Activated CD4-positive, alpha-beta T cell treated with anti-CD3 and anti-CD28 coated beads, Interleukin-2, amount 50 U/mL, for 4 hours (primary cell): ENCODE measurements around the gene C6orf47.

Experiments used
- DNase-seq, 2 experiments: peaks; one replicate each; pipeline ENCODE4 v3.0.0-alpha.2; 2020

The C6orf47 gene

DNA sequence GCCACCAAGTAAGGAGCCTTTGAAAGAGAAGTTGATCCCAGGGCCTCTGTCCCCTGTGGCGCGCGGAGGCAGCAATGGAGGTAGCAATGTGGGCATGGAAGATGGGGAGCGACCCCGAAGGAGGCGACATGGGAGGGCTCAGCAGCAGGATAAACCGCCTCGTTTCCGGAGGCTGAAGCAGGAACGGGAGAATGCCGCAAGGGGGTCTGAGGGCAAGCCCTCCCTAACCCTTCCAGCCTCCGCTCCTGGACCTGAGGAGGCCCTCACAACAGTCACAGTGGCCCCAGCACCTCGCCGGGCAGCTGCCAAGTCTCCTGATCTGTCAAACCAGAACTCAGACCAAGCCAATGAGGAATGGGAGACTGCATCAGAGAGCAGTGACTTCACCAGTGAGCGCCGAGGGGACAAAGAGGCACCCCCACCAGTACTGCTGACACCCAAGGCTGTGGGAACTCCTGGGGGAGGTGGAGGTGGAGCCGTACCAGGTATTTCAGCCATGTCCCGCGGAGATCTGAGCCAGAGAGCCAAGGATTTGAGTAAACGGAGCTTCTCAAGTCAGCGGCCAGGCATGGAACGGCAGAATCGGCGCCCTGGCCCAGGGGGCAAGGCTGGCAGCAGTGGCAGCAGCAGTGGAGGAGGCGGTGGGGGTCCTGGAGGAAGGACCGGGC, 28.2 kb downstream of the C6orf47 start:
- no peak for DNase-seq

DNA sequence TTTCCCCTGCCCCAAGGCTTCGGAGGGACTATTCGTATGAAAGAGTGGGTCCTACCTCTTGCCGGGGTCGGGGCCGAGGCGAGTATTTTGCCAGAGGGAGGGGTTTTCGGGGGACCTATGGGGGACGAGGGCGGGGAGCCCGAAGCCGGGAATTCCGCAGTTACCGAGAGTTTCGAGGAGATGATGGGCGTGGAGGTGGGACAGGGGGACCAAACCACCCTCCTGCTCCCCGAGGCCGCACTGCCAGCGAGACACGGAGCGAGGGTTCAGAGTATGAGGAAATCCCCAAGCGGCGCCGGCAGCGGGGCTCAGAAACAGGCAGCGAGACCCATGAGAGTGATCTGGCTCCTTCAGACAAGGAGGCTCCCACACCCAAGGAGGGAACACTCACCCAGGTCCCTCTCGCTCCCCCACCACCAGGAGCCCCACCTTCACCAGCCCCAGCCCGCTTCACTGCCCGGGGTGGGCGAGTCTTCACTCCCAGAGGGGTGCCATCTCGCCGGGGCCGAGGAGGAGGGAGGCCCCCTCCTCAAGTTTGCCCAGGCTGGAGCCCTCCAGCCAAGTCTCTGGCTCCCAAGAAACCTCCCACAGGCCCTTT, 28.8 kb downstream of the C6orf47 start:
- DNase-seq = no peak

DNA sequence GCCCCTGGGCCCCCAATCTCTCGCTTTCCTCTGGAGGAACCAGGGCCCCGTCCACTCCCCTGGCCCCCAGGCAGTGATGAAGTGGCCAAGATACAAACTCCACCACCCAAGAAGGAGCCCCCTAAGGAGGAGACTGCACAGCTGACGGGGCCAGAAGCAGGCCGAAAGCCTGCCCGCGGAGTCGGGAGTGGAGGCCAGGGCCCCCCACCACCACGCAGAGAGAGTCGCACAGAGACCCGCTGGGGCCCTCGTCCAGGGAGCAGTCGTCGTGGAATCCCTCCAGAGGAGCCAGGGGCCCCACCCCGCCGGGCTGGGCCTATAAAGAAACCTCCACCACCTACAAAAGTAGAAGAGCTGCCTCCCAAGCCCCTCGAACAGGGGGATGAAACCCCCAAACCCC, 29.4 kb downstream of the C6orf47 start:
- DNase-seq = no peak

DNA sequence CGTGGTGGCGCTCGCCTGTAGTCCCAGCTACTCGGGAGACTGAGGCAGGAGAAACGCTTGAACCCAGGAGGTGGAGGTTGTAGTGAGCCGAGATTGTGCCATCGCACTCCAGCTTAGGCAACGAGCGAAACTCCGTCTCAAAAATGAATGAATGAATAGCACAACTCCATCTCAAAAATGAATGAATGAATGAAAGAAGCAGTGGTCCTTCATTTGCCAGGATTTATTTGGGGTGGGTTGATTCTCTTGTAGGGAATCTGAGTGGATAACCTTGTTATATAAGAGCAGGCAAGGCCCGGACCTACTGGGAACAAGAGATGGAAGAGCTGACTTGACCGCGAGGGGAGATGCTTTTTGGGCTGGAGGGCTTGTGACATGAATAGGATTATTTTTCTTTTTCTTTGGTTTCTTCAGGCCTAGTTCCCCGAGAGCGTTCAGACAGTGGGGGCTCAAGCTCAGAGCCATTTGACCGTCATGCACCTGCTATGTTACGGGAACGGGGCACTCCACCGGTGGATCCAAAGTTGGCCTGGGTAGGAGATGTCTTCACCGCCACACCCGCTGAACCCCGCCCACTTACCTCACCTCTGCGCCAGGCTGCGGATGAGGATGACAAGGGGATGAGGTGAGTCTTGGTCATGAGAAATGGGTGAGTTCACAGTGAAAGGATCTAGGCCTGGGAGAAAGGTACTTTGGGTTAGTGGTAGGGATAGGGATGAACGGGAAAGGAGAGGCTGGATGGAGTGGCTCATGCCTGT, 30.2 kb downstream of the C6orf47 start:
- no peak for DNase-seq

DNA sequence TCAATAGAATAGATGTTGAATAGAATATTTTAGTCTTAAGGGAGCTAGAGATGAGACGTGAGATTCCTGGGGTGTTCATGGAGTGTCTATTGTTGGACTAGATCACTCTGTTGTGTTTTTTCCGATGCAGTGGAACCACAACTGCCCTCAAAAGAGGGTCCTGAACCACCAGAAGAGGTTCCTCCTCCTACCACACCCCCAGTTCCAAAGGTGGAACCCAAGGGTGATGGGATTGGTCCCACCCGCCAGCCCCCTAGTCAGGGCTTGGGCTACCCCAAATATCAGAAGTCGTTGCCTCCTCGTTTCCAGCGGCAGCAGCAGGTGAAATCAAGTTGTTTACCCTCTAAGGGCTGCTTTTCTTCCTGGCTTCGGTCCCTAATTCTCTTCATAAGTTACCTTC, 31.6 kb downstream of the C6orf47 start:
- no peak for DNase-seq

DNA sequence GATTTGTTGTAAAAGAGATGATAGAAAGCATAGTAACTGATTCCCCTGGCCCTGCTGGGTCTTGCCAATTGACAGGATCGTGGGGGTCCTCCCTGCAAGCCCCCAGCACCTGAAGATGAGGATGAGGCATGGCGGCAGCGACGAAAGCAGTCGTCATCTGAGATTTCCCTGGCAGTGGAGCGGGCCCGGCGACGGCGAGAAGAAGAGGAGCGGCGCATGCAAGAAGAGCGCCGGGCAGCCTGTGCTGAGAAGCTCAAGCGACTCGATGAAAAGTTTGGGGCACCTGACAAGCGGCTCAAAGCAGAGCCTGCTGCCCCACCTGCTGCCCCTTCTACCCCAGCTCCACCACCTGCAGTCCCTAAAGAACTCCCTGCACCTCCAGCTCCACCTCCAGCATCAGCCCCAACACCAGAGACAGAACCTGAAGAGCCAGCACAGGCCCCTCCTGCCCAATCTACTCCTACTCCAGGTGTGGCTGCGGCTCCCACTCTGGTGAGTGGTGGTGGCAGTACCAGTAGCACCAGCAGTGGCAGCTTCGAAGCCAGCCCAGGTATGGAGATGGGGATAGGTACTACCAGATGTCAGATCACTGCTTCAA, 32.8 kb downstream of the C6orf47 start:
- no peak for DNase-seq

DNA sequence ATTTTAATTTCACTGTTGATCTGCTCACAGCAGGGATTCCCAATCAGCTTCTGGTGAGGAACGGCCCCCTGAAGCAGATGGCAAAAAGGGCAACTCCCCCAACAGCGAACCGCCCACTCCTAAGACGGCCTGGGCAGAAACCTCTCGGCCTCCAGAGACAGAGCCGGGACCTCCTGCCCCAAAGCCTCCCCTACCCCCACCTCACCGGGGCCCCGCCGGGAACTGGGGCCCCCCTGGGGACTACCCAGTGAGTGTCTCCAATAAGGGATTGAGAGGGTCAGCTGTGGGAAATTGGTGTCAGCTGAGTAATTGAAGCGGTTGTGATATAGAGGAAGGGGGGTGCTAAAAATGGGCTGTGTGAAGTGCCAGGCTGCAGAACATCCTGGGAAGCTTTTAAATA, 33.6 kb downstream of the C6orf47 start:
- no peak for DNase-seq

DNA sequence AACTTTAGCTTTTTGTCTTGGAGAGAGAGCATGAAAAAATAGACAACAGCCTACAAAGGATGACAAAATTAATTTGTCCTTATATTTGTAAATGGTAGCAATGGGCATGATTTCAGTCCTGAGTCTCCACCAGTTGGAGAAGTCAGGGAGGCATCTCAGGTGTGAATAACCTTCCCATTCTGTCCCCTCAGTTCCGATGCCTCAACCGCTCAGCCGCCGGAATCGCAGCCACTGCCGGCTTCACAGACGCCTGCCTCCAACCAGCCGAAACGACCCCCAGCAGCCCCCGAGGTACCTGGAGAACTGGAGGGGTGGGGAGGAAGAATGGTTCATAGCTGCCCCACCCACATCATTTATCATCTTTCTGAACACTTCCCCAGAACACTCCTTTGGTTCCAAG, 36.5 kb downstream of the C6orf47 start:
- DNase-seq = no peak

DNA sequence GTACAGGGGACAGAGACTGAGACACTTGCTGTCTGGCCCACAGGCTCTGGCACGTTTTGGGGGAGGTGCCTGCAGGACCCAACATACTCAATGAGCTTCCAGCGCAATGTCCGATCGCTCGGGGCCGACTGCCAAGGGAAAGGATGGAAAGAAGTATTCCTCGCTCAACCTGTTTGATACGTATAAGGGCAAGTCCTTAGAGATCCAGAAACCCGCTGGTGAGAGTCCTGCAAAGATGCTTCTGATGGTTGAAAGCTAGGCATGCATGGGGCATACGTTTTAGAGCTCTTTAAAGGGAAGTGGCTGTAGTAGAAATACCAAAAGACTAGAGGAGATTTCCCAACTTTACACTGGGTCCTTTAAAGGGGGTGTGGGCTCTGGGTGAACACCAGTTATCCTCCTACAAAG, 37.9 kb downstream of the C6orf47 start:
- DNase-seq = no peak

DNA sequence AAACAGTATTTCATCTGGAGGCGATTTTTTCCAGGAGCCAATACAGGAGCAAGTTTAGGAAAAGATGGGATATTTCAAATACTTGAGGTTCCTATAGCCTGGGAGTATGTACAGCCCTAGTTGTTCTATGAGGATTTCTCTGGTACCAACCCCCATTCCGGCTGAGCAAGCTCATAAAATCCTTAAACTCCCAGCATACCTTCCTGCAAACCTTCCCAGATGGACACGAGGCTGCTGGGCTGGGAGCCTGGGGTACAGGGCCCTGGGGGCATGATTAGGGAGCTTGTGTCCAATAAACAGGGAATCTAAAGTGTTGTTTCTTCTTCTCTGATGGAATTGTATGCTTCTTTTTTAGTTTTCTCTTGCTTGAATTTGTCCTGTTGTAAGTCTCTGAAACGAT, 38.6 kb downstream of the C6orf47 start:
- DNase-seq = no peak

DNA sequence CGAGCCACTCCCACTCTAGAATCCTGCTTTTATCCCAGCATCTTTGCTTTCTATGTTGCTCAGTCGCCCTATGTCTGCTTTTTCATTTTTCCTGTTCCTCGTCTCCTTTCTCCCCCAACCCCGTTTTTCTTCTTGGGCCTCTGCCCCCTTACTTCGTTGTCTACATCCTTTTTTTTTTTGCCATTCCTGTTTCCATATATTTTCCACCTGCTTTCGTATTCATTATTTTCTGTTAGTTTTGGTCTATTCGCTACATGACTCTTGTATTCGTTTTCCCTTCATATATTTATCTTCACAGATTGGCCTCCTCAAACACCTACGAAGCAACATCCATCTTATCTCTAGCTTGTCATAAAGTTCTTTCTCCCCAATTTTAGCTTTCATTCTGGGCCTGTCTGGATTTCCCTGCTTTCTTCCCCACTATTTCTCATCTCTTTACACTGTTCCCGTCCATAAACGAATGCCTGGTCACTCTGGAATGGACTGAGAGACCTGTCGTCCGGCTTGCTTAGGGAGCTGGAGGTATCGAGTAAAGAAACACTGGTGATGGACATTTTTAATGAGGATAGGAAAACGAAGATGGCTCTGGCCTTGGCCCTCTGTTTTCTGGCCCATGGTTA, 39.1 kb downstream of the C6orf47 start:
- no peak for DNase-seq

DNA sequence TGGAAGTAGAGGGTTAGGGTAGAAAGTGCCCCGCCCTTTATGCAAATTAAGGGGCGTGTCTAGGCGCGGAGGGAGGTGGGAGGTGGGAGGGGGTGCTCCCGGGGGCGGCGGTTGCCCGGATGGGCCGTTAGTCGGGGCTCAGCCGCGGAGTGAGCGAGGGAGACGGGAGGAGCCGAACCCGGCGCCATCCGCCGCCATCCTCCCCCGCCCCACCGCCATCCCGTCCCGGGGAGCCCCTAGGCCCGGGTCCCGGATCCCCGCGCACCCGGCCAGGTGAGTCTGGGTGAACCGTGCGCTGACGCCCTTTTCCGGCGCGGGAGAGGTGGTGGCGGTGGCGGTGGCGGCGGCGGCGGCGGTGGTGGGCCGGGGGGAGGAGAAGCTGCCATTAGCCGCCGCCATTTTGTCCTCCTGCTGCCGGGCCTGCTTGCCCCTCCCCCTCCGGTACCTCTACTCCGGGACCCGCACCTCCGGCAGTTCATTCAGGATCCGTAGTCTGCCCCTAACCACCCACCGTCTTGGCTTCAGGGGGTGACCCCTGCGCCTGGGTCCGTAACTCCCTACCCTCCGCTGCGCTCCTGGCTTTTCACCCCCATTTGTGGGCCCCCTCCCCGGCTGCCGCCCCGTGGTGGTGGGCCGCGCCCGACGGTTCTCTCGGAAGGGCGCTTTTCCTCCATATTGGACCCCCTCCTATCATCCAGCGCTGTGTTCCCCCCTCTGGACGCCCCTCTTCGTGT, 39.8 kb downstream of the C6orf47 start, which contains the start of gene PRRC2A:
Gene PRRC2A, plus strand, starts transcription at position 130 of the 734 bp plus-strand sequence. CDS start 2,075 bp downstream, outside the sequence.
- peak; percentile 97 for DNase-seq

DNA sequence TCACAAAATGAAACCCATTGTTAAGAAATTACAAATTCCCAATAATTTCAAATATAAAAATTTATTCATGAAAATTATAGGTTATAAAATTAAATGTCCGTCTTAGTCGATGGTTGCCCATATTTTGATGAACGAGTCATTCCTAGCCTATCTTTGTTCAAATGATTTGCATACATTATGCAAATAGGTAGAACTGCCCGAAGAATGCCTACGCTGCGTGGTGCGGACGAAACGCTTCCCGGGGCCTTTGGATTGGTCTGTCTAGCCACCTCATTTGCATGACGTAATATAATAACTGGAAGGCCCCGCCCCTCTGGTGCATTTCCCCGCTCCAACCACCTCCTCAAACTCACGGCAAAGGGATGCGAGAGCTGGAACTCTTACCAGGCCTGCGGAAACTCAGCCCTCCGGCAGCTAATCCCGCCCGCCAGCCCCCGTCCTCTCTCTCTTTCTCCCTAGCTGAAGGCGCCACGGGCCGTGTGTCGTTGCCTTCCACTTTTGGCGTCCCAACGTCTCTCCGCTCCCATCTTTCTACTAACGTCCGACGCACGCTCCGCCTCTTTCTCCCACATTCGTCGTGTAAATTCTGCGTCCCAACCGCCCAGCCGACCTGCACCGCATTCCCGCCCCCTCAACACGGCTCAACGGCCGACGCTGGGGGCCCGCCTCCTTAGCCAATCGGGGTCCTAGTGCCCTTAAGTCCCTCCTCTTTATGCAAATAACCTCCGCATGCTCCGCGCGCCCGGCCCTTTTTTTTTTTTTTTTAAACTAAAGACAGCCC, 40.6 kb downstream of the C6orf47 start:
- peak; percentile 92 to 93 for DNase-seq

DNA sequence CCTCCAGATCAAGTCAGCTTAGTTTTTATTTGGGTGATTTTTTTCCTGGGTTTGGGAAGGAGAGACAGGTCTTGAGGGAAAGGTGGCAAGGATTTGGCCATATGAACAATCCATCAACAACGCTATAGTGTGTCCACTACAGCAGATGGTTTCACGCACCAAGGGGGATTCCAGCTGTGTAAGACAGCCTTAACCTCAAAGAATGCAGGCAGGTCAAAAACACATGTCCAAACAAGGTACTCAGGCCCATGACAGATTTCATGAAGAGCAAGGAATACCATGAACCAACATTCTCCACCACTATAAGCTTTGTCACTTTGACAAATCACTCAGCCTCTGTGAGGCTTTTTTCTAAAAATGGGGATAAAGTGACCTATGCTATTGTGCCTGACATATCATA, 43.6 kb downstream of the C6orf47 start:
- no peak for DNase-seq

DNA sequence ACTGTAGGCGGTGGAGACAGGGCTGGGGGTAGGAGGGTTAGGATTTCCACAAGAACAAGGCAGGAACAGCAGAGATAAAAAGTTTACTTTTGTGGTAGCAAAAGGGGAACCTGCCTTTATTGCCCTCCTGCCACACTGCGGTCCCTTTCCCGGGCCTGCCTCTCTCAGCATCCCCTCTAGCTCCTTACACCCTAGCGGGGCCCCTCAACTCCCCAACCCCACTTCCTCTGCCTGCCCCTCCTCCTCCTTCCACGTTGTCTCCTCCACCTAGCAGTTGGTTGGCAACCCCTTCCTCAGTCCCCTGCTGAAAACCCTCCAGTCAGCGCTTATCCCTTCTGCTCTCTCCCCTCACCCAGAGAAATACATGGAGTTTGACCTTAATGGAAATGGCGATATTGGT, 44.8 kb downstream of the C6orf47 start:
- no peak for DNase-seq

DNA sequence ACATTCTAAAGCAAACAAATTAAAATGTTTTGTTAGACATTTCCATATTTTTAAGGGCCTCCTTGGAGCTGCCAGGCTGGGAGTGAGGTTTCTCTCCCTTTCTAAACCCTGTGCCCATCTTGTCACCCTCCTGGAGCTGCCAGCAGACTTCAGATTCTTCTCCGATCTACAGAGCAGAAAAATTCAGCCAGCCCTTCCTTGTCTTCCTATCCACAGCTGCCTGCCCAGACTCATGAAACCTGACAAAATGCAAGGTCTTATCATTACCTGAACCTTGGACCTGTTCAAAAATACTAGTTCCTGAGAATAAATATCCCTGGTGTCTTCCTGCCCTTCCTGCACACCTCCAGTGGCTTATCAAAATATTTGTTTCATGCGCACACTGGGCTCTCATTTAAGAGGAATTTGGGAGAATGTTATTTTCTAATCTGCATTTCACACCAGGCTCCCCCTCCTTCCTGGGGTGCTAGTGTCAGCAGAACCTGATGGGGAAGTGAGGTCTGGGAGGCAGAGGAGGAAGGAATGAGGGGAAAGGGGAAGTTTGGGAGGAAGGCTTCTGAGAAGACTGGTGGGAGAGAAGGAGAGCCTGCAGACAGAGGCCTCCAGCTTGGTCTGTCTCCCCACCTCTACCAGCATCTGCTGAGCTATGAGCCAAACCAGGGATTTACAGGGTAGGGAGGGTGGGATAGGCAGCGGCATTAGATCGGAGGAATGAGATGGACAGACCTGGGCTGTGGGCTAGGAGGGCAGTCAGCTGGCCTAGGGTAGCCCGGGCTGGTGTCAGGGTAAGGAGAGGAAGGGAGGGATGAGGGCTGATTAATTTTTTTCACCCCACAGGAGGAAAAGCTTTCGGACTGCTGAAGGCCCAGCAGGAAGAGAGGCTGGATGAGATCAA, 45.6 kb downstream of the C6orf47 start, which contains the start of gene AIF1:
Gene AIF1, plus strand, starts transcription at position 551 of the 895 bp plus-strand sequence. Its CDS starts 96 bp downstream, at position 647.
- no peak for DNase-seq

DNA sequence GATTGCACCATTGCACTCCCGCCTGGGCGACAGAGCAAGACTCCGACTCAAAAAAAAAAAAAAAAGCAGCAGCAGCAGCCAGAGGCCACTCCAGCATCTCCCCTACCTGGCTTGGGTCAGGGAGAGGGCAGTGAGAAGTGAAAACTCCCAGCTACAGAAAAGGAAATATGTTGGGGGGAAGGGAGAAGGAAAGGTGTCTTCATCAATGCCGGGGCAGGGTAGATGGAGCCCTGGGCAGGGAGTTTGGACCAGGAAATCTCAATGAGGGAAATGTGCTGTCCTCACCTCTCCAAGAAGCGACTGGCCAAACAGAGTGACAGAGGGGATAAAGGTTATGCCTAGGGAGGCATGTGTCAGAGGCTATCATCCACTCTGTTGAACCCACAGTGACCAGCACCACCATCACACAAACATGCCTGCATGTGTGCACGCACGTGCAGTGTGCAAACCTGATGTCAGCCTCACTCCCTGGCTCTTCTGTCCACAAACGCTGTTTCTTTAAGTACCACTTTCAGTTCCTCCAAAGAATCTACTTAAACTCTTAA, 46.4 kb downstream of the C6orf47 start:
- DNase-seq = no peak

DNA sequence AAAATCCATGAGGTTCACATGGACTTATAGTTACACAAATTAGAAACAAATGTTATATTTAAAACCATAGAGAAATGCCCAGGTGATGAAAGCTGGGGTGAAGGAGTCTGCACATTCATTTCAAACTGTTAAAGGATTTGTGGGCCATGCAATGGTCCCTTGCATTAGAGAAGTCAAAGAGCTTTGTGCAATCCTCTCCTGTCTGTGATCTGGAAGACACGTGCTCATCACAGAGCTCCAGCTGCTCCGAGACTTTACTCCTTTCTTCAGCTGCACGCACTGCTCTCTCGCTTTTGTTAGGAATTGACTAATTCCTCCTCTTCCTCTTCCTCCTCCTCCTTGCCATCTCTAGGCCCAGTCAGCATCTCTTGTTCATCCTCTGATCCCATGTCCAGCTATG, 49.6 kb downstream of the C6orf47 start:
- no peak for DNase-seq

DNA sequence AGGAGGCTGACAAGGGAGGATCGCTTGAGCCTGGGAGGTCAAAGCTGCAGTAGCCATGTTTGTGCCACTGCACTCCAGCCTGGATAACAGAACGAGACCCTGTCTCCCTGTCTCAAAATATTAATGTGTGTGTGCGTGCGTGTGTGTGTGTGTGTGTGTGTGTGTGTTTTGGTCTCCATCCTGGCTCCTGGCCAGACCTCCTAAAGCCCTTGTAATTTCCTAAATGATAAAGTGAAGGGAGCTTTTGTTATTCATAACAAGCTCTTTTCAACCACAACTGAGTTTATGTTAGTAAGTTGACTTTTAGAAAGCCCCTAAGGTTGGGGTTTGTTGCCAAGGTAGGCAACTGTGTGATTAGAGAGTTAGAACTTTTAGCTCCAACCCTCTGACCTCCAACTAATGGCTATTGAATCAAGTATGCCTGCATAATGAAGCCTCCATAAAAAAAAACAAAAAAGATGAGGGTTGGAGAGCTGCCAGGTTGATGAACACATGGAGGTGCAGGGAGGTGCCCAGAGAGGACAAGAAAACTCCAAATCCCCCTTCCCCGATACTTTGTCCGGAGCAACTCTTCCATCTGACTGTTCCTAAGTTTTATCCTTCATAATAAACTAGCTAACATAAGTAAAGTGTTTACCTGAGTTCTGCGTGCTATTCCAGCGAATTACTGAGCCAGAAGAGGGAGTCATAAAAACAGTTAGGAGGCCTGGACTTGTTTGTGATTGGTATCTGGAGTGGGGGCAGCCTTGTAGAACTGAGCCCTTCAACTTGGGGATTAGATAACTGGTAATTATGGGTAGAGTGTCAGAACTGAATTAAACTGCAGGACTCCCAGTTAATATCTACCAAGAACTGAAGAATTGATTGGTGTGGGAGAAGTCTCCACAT, 50.8 kb downstream of the C6orf47 start:
- no peak for DNase-seq
